Activated naive CD4-positive, alpha-beta T cell treated with anti-CD3 and anti-CD28 coated beads, Interleukin-2, amount 10 ng/mL, durations not matched to agents 7 days and 5 days (primary cell): ENCODE measurements around the gene L3MBTL4.
A peak's percentile ranks its signal among the peaks of the same experiment; 100 is the strongest.
"Not testable (repeated sequence)": the region's sequence is repeated elsewhere in the genome, so short reads cannot be mapped to it uniquely, and the experiment has no call there.

Experiments
- CTCF ChIA-PET: fragments of 350-600 bp; sonication (Branson Sonifier 250); formaldehyde crosslinking; loops from one replicate; lab custom pipeline; 2021; ENCODE audit warnings: antibody characterized with exemption; lab: Charles Lee
- DNase-seq: peaks from one replicate; pipeline ENCODE4 v3.0.0-alpha.2; 2020
- H3K27ac Mint-ChIP-seq: one replicate; pipeline ENCODE4 v1.8.0; 2021; ENCODE audit warnings: mild to moderate bottlenecking, moderate library complexity, mixed read lengths
- H3K27me3 Mint-ChIP-seq: one replicate; pipeline ENCODE4 v1.8.0; 2021; ENCODE audit warnings: mild to moderate bottlenecking, mixed read lengths
- H3K36me3 Mint-ChIP-seq: one replicate; pipeline ENCODE4 v1.8.0; 2021; ENCODE audit warnings: mixed read lengths
- H3K4me1 Mint-ChIP-seq: one replicate; pipeline ENCODE4 v1.8.0; 2021; ENCODE audit warnings: mixed read lengths
- H3K4me3 Mint-ChIP-seq: one replicate; pipeline ENCODE4 v1.8.0; 2021; ENCODE audit warnings: mild to moderate bottlenecking, moderate library complexity, mixed read lengths
- H3K9me3 Mint-ChIP-seq: one replicate; pipeline ENCODE4 v1.8.0; 2021; ENCODE audit warnings: mixed read lengths

The L3MBTL4 gene

DNA sequence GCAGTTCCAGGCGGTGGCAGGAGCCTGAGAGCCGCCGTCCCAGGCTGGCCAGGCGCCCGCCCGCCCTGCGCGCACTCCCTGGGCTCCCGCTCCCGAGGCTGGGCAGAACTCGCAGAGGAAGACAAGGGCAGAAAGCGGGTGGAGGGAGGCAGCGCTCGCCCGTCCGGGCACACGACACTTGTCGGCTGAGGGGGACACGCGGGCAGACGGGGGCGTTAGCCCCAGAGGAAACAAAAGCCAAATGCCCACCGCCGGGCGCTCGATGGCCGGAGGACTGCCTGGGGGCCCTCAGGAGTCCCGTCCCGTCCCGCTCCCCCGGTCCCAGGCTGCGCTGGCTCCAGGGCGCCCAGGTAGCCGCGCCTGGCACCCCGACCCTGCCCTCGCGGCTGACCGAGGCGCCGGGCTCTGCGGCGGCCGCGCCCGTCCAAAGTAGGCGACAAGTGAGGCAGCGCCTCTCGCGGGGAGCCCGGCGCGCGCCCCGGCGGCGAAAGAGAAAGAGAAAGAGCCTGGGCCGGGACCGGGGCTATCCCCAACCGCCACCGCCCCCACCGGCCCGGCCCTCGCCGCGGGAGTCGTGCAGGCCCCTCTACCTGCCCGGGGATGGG is 491 bp downstream of the L3MBTL4 start:
- H3K4me1 Mint-ChIP-seq: peaks cover 12% of the 10 kb centered on the region
- H3K27ac Mint-ChIP-seq: no peak overlapping the region
- CTCF ChIA-PET: no interaction called here
- peaks cover 37% of the 10 kb centered on the region for H3K27me3 Mint-ChIP-seq
- H3K9me3 Mint-ChIP-seq: no peaks in the 10 kb centered on the region
- H3K36me3 Mint-ChIP-seq: no peaks in the 10 kb centered on the region
- DNase-seq: peak; percentile 61
- peak overlapping the region; percentile 50 for H3K4me3 Mint-ChIP-seq

DNA sequence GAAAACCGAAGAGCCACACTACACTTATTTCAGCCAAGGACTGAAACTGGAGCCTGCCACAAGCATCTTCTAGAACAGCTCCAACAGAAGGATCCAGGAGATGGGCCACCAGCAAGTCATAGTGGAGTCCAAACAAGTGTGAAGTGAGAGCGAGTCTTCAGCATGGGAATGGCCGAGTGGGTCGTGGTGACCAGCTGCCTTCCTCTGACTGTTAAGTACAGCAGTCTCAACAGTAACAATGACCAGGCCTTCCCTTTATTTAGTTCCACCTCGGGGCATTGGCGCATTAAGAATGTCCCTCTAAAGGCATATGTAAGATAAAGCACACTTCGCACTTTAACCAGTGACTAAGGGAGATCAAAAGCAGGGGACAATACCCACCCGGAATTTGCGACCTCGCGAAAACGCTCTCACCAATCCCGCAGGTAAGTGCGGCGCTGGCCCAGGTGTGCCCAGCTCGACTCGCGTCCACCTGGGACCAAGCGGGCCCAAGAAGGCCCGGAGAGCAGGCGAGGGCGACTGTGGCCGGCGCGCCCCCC is 1.1 kb downstream of the L3MBTL4 start:
- Mint-ChIP-seq H3K36me3 (no peaks in the 10 kb centered on the region), H3K27ac (no peak overlapping the region), H3K4me1 (peaks cover 12% of the 10 kb centered on the region), H3K4me3 (peak overlapping the region; percentile 67), H3K27me3 (peaks cover 37% of the 10 kb centered on the region), H3K9me3 (no peaks in the 10 kb centered on the region)
- DNase-seq: no peak
- CTCF ChIA-PET: no interaction called here

DNA sequence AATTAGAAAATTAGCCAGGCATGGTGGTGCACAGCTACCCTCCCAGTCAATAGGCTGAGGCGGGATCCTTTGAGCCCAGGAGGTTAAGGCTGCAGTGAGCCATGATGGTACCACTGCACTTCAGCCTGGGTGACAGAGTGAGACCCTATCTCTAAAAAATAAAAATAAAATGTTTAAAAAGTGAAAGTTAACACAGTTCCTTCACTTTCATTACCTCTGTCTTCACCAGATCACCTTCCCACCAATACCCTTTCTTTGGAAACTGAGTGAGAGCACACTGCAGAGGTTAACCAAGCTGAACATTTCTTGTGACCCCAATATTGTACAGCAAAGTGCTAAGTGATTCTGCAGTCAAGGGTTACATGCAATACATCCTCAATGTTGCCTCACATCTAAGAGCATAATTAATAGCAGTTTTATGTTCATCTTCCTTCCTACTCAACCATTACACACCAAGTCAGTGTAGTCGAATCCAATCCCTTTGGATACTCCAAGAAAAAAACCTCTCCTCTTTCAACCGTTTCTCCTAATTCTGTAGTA is 1.7 kb downstream of the L3MBTL4 start:
- H3K4me1 Mint-ChIP-seq: peaks cover 12% of the 10 kb centered on the region
- H3K27me3 Mint-ChIP-seq: peaks cover 37% of the 10 kb centered on the region
- H3K36me3 Mint-ChIP-seq: no peaks in the 10 kb centered on the region
- no peak for DNase-seq
- H3K27ac Mint-ChIP-seq: no peak overlapping the region
- no peaks in the 10 kb centered on the region for H3K9me3 Mint-ChIP-seq
- peak overlapping the region; percentile 67 for H3K4me3 Mint-ChIP-seq
- CTCF ChIA-PET: interaction anchor here (0.7 kb wide), 1 partner anchor 1496 kb away, joined by 3 read pairs; no protein-coding TSS in a partner anchor

DNA sequence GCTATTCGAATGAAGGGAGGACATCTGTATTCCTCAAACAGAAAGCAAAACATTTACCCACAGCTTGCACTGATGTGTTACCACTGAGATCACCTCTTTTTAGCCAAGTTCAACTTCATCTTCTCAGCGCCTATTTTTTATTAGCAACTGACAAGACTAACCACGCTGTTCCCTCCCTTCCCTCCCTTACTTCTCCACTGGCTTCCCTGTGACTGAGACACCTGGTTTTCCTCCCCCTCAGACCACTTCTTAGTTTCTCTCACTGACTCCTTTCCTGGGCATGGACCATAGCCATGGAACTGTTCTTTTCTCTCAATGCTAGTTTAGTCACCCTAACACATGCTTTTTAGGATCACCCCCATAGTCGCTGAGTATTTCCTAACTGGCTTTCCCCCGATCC is 3.3 kb downstream of the L3MBTL4 start:
- Mint-ChIP-seq H3K4me3 (no peak overlapping the region), H3K27ac (no peak overlapping the region), H3K27me3 (peaks cover 36% of the 10 kb centered on the region), H3K4me1 (peaks cover 12% of the 10 kb centered on the region), H3K9me3 (no peaks in the 10 kb centered on the region), H3K36me3 (no peaks in the 10 kb centered on the region)
- CTCF ChIA-PET: no interaction called here
- no peak for DNase-seq

DNA sequence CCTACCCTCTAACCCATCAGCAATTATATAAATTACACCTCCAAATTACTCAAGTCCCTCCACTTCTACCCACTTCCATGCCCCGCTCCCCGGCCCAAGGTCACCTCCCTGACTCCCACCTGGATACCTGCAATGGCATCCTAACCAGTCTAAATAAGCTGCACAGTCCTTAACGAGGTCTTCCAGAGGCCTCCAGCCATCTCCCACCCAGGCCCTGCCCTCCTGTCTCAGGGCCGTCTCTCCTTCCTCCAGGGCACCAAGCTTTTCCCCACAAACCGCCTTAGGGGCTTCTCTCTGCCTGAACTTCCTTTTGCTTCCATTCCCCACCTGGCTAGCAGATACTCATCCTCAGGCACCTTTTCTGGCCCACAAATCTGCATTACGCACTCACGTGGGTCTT is 4.8 kb downstream of the L3MBTL4 start:
- H3K4me3 Mint-ChIP-seq: no peak overlapping the region
- peaks cover 26% of the 10 kb centered on the region for H3K27me3 Mint-ChIP-seq
- no peaks in the 10 kb centered on the region for H3K9me3 Mint-ChIP-seq
- DNase-seq: no peak
- no peaks in the 10 kb centered on the region for H3K36me3 Mint-ChIP-seq
- peaks cover 8% of the 10 kb centered on the region for H3K4me1 Mint-ChIP-seq
- CTCF ChIA-PET: no interaction called here
- H3K27ac Mint-ChIP-seq: no peak overlapping the region

DNA sequence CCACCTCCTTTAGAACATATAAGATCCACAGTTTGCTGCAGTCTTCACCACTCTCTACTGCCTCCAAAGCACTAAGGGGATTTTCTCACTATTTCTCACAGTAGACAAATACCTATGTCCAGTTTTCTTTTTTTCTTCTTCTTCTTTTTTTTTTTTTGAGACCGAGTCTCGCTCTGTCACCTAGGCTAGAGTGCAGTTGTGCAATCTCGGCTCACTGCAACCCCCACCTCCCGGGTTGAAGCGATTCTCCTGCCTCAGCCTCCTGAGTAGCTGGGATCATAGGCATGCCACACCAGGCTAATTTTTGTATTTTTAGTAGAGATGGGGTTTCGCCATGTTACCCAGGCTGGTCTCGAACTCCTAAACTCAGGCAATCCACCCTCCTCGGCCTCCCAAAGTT is 6.2 kb downstream of the L3MBTL4 start:
- H3K36me3 Mint-ChIP-seq, H3K9me3 Mint-ChIP-seq, H3K4me1 Mint-ChIP-seq: not testable (repeated sequence)

DNA sequence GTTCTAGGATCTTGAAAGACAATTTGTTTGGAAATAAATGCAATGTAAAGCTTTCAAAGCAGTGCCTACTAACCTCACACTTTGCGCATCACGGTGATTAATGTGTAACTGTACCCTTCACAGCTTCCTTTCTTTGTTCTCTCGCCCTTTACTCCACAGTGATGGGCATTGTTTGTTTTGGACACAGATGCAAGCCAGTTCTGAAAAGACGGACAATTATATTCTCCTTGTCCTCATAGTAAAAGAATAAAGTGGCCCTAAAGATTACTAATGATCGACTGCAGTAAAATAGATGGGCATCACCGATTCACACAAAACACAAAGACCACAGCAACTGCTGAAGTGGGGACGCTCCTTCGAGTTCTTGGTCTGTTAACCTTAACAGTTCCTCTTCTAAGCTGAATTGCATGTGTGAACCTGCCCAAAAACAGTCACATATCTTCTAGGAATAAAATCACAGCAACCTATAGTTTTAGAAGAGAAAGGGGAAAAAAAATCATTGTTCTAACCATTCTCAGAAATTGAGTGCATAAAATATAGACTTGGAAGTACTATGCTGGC is 7.7 kb downstream of the L3MBTL4 start:
- CTCF ChIA-PET: no interaction called here
- H3K4me1 Mint-ChIP-seq: no peaks in the 10 kb centered on the region
- no peak overlapping the region for H3K27ac Mint-ChIP-seq
- no peak for DNase-seq
- H3K4me3 Mint-ChIP-seq: no peak overlapping the region
- H3K9me3 Mint-ChIP-seq: no peaks in the 10 kb centered on the region
- H3K27me3 Mint-ChIP-seq: peaks cover under 1% of the 10 kb centered on the region
- no peaks in the 10 kb centered on the region for H3K36me3 Mint-ChIP-seq

More for the DNA sequence above, 6.2 kb downstream of the L3MBTL4 start:
- H3K27ac Mint-ChIP-seq, H3K4me3 Mint-ChIP-seq, DNase-seq, CTCF ChIA-PET: not testable (repeated sequence)
- H3K27me3 Mint-ChIP-seq: peaks cover 16% of the 10 kb centered on the region

DNA sequence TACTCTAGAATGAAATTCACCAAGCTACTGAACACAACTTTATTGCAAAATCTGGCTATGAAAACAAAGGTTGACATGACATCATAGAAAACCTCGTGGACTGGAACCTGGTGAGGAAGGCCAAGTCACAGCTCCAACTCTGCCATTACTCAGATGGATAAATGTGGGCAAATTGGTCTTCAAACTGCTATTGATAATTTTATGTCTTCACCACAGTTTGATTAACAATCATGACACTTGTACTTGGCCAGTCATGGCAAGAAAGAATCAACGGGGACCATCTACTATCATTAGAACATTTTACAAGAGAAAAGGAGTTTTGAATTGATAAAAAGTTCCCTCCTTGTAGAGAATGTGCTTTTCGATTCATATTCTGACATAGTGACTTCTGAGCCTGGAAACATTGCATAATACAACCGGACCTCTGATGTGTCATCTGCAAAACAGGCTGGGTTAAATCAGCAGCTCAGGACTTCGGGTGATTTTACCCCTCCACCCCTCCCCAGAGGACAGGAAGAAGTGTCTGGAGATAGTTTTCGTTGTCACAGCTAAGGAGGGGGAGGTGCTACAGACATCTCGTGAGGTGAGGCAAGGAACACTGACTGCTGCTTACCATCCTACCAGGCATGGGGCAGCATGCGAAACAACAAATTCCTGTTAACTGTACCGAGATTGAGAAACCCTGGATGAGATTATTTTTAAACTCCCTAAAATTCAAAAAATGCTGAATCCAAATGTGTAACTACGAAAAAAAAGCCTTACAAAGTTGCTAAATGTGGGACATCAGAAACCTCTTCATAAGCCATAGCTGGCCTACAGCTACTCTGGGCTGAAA is 8.4 kb downstream of the L3MBTL4 start:
- no peaks in the 10 kb centered on the region for H3K36me3 Mint-ChIP-seq
- H3K27ac Mint-ChIP-seq: no peak overlapping the region
- no peaks in the 10 kb centered on the region for H3K4me1 Mint-ChIP-seq
- H3K4me3 Mint-ChIP-seq: no peak overlapping the region
- CTCF ChIA-PET: no interaction called here
- no peak for DNase-seq
- H3K27me3 Mint-ChIP-seq: no peaks in the 10 kb centered on the region
- no peaks in the 10 kb centered on the region for H3K9me3 Mint-ChIP-seq

DNA sequence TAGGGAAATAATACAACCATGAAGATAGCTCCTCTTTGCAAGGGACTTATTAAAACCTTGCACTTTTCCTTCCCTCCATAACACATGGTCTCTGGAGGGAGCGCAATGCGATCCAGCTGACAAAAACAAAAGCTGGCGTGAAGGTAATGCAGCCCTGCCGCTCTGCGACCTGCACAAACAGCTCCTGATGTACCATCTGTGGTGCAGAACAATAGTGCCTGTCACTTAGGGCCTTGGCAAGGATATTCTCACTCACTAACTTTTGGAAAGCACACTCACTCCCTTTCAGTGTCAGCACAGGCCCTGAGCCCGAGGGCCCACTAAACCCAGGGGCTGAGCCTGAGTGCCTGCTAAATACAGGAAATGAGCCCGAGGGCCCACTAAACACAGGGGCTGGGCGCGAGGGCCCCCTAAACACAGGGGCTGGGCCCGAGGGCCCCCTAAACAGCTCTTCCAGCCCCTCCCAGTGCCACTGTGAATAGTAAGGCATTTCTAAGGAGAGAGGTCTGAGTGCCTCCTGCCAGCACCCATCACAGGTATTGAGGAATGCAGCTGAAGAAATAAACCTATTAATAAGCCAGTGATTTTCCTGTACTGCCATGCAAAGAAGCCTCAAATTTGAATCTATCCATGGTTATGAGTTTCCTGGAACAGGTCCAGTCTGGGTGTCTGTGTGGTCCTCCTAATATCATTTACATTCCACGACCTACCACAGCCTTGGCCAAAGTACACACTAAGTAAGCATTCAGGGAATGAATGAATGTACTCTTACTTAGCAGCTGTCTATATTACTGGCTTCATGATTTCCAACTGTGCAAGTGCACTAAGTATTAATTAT is 9.3 kb downstream of the L3MBTL4 start:
- no peaks in the 10 kb centered on the region for H3K4me1 Mint-ChIP-seq
- no peak overlapping the region for H3K4me3 Mint-ChIP-seq
- no peaks in the 10 kb centered on the region for H3K9me3 Mint-ChIP-seq
- H3K36me3 Mint-ChIP-seq: no peaks in the 10 kb centered on the region
- no peak overlapping the region for H3K27ac Mint-ChIP-seq
- H3K27me3 Mint-ChIP-seq: no peaks in the 10 kb centered on the region
- DNase-seq: no peak
- CTCF ChIA-PET: no interaction called here

DNA sequence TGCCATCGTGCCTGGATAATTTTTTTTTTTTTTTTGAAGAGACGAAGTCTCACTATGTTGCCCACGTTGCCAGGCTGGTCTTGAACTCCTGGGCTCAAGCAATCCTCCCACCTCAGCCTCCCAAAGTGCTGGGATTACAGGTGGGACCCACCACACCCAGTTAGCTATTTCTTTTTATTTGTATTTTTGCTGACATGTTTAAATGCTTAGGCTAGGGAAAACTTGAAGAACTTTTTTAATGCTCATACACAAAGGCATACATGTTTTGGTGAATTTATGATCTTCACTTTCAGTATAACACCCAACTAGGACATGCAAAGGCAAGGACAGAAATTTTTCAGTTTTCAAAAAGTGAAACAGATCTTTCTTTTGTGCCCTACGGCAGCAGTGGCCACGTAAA is 9.9 kb downstream of the L3MBTL4 start:
- CTCF ChIA-PET: no interaction called here
- Mint-ChIP-seq H3K27me3 (no peaks in the 10 kb centered on the region), H3K4me3 (no peak overlapping the region)

DNA sequence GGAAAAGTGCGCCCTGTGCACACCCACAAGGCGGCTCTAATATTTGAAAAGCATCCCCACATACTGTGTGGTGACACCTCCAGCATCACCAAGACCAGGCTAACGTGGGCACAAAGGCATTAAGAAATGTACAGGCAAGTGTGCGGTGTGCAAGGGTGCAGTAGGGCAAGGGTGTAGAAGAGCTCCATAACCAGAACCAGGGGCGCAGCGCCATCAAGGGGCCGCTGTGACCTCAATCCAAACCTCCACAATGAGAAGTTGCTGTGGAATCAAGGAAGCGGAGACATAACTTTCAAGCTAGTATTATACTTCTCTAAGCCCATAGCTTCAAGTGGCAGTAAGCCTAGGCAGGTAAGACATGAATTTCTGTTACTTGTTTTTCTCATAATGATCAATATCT is 13.0 kb downstream of the L3MBTL4 start:
- Mint-ChIP-seq H3K9me3 (no peaks in the 10 kb centered on the region), H3K4me3 (no peak overlapping the region), H3K27ac (no peak overlapping the region), H3K27me3 (no peaks in the 10 kb centered on the region), H3K4me1 (no peaks in the 10 kb centered on the region), H3K36me3 (no peaks in the 10 kb centered on the region)
- CTCF ChIA-PET: no interaction called here
- no peak for DNase-seq

More for the DNA sequence above, 9.9 kb downstream of the L3MBTL4 start:
- no peak for DNase-seq
- H3K4me1 Mint-ChIP-seq: no peaks in the 10 kb centered on the region
- H3K9me3 Mint-ChIP-seq: no peaks in the 10 kb centered on the region
- no peaks in the 10 kb centered on the region for H3K36me3 Mint-ChIP-seq
- H3K27ac Mint-ChIP-seq: no peak overlapping the region

DNA sequence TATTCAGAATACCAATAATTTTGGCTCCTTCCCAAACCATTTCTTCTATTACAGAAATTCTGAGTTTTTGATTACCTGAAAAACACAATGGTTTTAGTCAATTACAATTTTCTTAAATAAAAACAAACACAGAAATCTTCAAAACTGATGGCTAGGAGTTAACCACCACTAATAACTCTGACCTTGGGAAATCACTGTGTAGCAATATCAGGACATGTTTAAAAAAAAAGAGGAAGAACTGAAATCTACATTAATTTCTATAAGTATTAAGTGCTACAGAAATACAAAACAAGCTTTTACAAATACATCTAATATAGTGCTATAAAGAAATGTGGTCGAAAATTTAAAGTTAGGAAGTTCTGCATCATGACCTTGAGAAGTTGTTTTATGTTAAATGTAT is 14.9 kb downstream of the L3MBTL4 start:
- H3K27me3 Mint-ChIP-seq: no peaks in the 10 kb centered on the region
- H3K36me3 Mint-ChIP-seq: no peaks in the 10 kb centered on the region
- no peak overlapping the region for H3K27ac Mint-ChIP-seq
- CTCF ChIA-PET: no interaction called here
- DNase-seq: no peak
- H3K9me3 Mint-ChIP-seq: no peaks in the 10 kb centered on the region
- no peak overlapping the region for H3K4me3 Mint-ChIP-seq
- no peaks in the 10 kb centered on the region for H3K4me1 Mint-ChIP-seq

DNA sequence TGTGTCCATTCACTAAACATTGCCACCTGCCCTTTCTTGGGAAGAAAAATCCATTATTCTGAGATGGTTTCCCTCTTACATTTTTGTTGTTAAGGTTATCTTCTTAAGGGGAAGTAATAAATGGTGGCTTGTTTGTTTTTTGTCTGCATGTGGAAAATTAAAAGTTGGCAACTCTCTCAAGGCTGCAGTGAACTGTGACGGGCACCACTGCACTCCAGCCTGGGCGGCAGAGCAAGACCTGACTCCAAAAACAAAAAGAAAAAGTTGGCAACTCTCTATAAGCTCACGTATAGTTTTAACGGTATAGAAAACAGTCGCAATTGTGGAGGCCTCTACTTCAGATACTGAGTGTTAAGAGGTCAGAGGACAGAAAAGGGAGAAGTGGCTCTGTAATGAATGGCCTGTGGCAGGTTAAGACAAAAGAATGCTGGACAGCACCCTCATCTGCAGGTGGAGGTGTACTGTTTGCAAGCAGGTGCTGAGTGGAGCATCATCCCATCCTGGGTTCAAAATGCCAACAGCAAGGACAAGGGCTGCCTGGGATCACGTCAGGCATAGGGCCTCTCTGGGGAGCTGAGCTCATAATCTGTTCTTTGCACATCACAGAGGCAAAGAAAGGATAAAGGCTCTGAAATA is 16.7 kb downstream of the L3MBTL4 start:
- no peaks in the 10 kb centered on the region for H3K4me1 Mint-ChIP-seq
- no peaks in the 10 kb centered on the region for H3K27me3 Mint-ChIP-seq
- H3K9me3 Mint-ChIP-seq: peaks cover 4% of the 10 kb centered on the region
- CTCF ChIA-PET: no interaction called here
- no peak overlapping the region for H3K27ac Mint-ChIP-seq
- H3K36me3 Mint-ChIP-seq: no peaks in the 10 kb centered on the region
- no peak for DNase-seq
- H3K4me3 Mint-ChIP-seq: no peak overlapping the region
